ENCODE measurements around the gene TMEM167B.

Gene TMEM167B

DNA sequence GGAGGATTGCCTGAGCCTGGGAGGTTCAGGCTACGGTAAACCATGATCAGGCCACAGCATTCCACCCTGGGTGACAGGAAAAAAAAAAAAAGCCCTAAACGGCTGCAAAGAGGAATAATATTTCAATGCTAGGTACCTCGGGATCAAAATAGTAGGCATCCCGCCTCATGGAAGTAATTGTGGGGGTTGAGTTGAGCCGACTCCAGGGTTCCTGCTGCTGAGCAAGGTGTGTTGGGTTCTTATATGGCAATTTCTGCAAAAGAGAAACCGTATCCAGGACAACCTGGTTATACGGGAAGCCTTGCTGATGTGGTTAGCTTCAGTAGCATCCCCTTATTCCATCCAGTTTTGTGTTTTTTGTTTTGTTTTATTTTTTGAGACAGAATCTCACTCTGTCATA, 17.2 kb downstream of the TMEM167B start:
- peaks cover 15% of the 10 kb centered on the region for H3K27me3 ChIP-seq (ENCODE audit: insufficient read depth, low read length, poor library complexity)
- H4K20me1 ChIP-seq (ENCODE audit: insufficient read depth, low read length) = peaks cover 3% of the 10 kb centered on the region
- ATAC-seq (ENCODE audit: insufficient read depth, low read depth) = no peak
- peaks cover 7% of the 10 kb centered on the region for H3K4me1 ChIP-seq (ENCODE audit: insufficient read depth, low read length)
- no peak overlapping the region for H3K9ac ChIP-seq (ENCODE audit: low read depth, low read length)
- no peaks in the 10 kb centered on the region for H3K36me3 ChIP-seq (ENCODE audit: insufficient read depth, low read length)
- no peak overlapping the region for H3K4me3 ChIP-seq (ENCODE audit: low read depth in 1 of 2, low read length in 2 of 2)
- DNase-seq = no peak
- no peak overlapping the region for H2AFZ ChIP-seq (ENCODE audit: low read depth, low read length)
- TF ChIP-seq, protein P1, sequence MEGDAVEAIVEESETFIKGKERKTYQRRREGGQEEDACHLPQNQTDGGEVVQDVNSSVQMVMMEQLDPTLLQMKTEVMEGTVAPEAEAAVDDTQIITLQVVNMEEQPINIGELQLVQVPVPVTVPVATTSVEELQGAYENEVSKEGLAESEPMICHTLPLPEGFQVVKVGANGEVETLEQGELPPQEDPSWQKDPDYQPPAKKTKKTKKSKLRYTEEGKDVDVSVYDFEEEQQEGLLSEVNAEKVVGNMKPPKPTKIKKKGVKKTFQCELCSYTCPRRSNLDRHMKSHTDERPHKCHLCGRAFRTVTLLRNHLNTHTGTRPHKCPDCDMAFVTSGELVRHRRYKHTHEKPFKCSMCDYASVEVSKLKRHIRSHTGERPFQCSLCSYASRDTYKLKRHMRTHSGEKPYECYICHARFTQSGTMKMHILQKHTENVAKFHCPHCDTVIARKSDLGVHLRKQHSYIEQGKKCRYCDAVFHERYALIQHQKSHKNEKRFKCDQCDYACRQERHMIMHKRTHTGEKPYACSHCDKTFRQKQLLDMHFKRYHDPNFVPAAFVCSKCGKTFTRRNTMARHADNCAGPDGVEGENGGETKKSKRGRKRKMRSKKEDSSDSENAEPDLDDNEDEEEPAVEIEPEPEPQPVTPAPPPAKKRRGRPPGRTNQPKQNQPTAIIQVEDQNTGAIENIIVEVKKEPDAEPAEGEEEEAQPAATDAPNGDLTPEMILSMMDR (IDR thresholded peaks at IDR 0.05; ENCODE audit: borderline replicate concordance, extremely low read depth, low read length, poor library complexity, severe bottlenecking) = no peak
- no peak for TF ChIP-seq EZH2 (IDR thresholded peaks at IDR 0.05; ENCODE audit: borderline replicate concordance, low read depth, low read length, severe bottlenecking)
- no peak overlapping the region for H3K4me2 ChIP-seq (ENCODE audit: insufficient read depth, low read length)
- no peak overlapping the region for H3K27ac ChIP-seq (ENCODE audit: low read length)
- no peaks in the 10 kb centered on the region for H3K79me2 ChIP-seq (ENCODE audit: insufficient read depth, low read length)
- no peaks in the 10 kb centered on the region for H3K9me3 ChIP-seq (ENCODE audit: insufficient read depth, low read length, severe bottlenecking)

- no peaks in the 10 kb centered on the region; the same call in 1 of the 2 replicates for H4K20me1 ChIP-seq (ENCODE audit: insufficient read depth, low read length)
- H3K79me2 ChIP-seq (ENCODE audit: insufficient read depth, low read length) = no peaks in the 10 kb centered on the region
- TF ChIP-seq, protein P1 (IDR thresholded peaks at IDR 0.05; ENCODE audit: borderline replicate concordance, extremely low read depth, low read length, poor library complexity, severe bottlenecking) = no peak
- TF ChIP-seq EZH2 (IDR thresholded peaks at IDR 0.05; ENCODE audit: borderline replicate concordance, low read depth, low read length, severe bottlenecking) = no peak
- H3K4me1 ChIP-seq (ENCODE audit: insufficient read depth, low read length) = peaks cover 10% of the 10 kb centered on the region
- H3K9ac ChIP-seq (ENCODE audit: low read depth, low read length) = no peak overlapping the region
- no peaks in the 10 kb centered on the region for H3K36me3 ChIP-seq (ENCODE audit: insufficient read depth, low read length)
- DNase-seq (no peak), ATAC-seq (ENCODE audit: insufficient read depth, low read depth) (no peak)
- no peak overlapping the region for H3K4me2 ChIP-seq (ENCODE audit: insufficient read depth, low read length)
- H3K27ac ChIP-seq (ENCODE audit: low read length) = no peak overlapping the region
- H3K4me3 ChIP-seq (ENCODE audit: low read depth in 1 of 2, low read length in 2 of 2) = no peak overlapping the region
- H3K9me3 ChIP-seq (ENCODE audit: insufficient read depth, low read length, severe bottlenecking) = no peaks in the 10 kb centered on the region
- peaks cover 36% of the 10 kb centered on the region for H3K27me3 ChIP-seq (ENCODE audit: insufficient read depth, low read length, poor library complexity)
- no peak overlapping the region for H2AFZ ChIP-seq (ENCODE audit: low read depth, low read length)
Measured at GRCh38 chr1:109109906-109110305, 19.3 kb downstream of the TMEM167B start.

- no peak for DNase-seq
- Histone ChIP-seq H3K79me2 (ENCODE audit: insufficient read depth, low read length) (no peaks in the 10 kb centered on the region), H3K9ac (ENCODE audit: low read depth, low read length) (no peak overlapping the region), H3K4me2 (ENCODE audit: insufficient read depth, low read length) (no peak overlapping the region), H3K27me3 (ENCODE audit: insufficient read depth, low read length, poor library complexity) (peaks cover 48% of the 10 kb centered on the region), H3K36me3 (ENCODE audit: insufficient read depth, low read length) (no peaks in the 10 kb centered on the region), H2AFZ (ENCODE audit: low read depth, low read length) (no peak overlapping the region), H4K20me1 (ENCODE audit: insufficient read depth, low read length) (no peaks in the 10 kb centered on the region; the same call in 1 of the 2 replicates), H3K27ac (ENCODE audit: low read length) (no peak overlapping the region), H3K9me3 (ENCODE audit: insufficient read depth, low read length, severe bottlenecking) (no peaks in the 10 kb centered on the region), H3K4me1 (ENCODE audit: insufficient read depth, low read length) (peaks cover 10% of the 10 kb centered on the region), H3K4me3 (ENCODE audit: low read depth in 1 of 2, low read length in 2 of 2) (no peak overlapping the region)
- no peak for TF ChIP-seq EZH2 (IDR thresholded peaks at IDR 0.05; ENCODE audit: borderline replicate concordance, low read depth, low read length, severe bottlenecking)
- TF ChIP-seq, protein P1 (IDR thresholded peaks at IDR 0.05; ENCODE audit: borderline replicate concordance, extremely low read depth, low read length, poor library complexity, severe bottlenecking) = no peak
- ATAC-seq (ENCODE audit: insufficient read depth, low read depth) = no peak
Measured at GRCh38 chr1:109111386-109112055, 21.0 kb downstream of the TMEM167B start.

Measured in DND-41 (cell line).